ENCODE results near the gene USF2. TPM values are rescaled to one million over a fixed set of nuclear protein-coding genes. Genes with fewer than 3 reads are reported as not detected.

The USF2 gene
- total and polyA plus RNA-seq, 2 of the 4 experiments (the other 2 are of a cell fraction): 21.3 to 65.6 TPM

DNA sequence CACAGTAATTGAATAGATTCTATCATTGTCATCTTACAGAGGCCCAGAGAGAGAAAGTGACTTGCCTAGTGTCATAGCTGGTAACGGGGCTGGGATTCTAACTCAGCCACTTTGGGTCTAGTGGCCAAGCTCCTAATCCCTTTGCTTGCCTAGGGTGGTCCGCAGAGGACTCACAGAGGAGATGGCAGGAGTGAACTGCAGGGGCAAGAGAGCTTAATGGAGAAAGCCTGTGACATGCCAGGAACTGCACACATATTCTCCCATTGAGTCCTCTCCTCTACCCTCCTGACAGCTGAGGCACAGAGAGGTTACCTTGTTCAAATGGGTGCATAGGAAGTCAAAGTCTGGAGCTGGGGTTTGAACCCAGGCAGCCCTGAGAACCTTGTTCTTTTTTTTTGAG, 17.3 kb upstream of the USF2 start:
- Histone ChIP-seq H3K4me1 (ENCODE audit: control insufficient read depth, insufficient read depth, low read length) (no peaks in the 10 kb centered on the region), H3K9me1 (ENCODE audit: insufficient read depth, low read length) (no peaks in the 10 kb centered on the region), H4K20me1 (ENCODE audit: insufficient read depth, low read length) (no peaks in the 10 kb centered on the region), H3K23ac (ENCODE audit: low read depth, low read length) (no peak overlapping the region), H2BK5ac (ENCODE audit: low read depth, low read length, poor library complexity, severe bottlenecking) (no peak overlapping the region), H4K5ac (ENCODE audit: low read depth, low read length) (no peak overlapping the region), H3K4me3 (ENCODE audit: insufficient read depth, low read depth, low read length) (no peak overlapping the region), H2AK5ac (ENCODE audit: low read depth, low read length) (no peak overlapping the region), H2AFZ (replicated peaks; ENCODE audit: low read length, poor library complexity) (no peak overlapping the region), H2BK120ac (ENCODE audit: low read depth, low read length) (no peak overlapping the region), H3K27ac (ENCODE audit: insufficient read depth, low read length) (no peak overlapping the region), H3K4ac (ENCODE audit: low read depth, low read length) (no peak overlapping the region), H4K91ac (ENCODE audit: insufficient read depth, low read depth, low read length) (no peak overlapping the region), H3K36me3 (ENCODE audit: control insufficient read depth, insufficient read depth, low read length) (no peaks in the 10 kb centered on the region), H3K14ac (replicated peaks; ENCODE audit: low read depth, low read length) (no peak overlapping the region), H3K9me3 (ENCODE audit: control insufficient read depth, insufficient read depth, low read length) (no peaks in the 10 kb centered on the region), H3K27me3 (ENCODE audit: control insufficient read depth, insufficient read depth, low read length) (peaks cover 48% of the 10 kb centered on the region), H3K9ac (ENCODE audit: low read depth, low read length) (no peak overlapping the region), H2BK15ac (ENCODE audit: low read depth, low read length) (no peak overlapping the region), H2AK9ac (replicated peaks; ENCODE audit: low read depth, low read length, poor library complexity) (no peak overlapping the region), H3K56ac (ENCODE audit: extremely low read depth, insufficient read depth, low read length) (no peak overlapping the region), H3K79me1 (ENCODE audit: low read depth in 1 of 2, low read length in 2 of 2) (no peaks in the 10 kb centered on the region), H2BK20ac (ENCODE audit: low read depth, low read length) (no peak overlapping the region), H3K18ac (ENCODE audit: low read depth, low read length) (no peak overlapping the region), H4K8ac (ENCODE audit: low read depth in 2 of 2, low read length in 2 of 2) (no peak overlapping the region), H3K4me2 (ENCODE audit: low read depth, low read length) (no peak overlapping the region)
- intact Hi-C loops (cut with micrococcal nuclease) (no loop called here), in situ Hi-C loops (cut with MboI; ENCODE audit: low sequenced_read_pairs) (no loop called here), dilution Hi-C loops (cut with HindIII; ENCODE audit: low sequenced_read_pairs, unreplicated experiment) (no loop called here)
- POLR2A ChIA-PET (ENCODE audit: unreplicated experiment): no interaction called here
- CTCF ChIA-PET: no interaction called here
- TF ChIP-seq BHLHE40 (IDR thresholded peaks at IDR 0.05; ENCODE audit: low read depth, low read length) (no peak), SMC3 (IDR thresholded peaks at IDR 0.05; ENCODE audit: low read depth, low read length) (no peak), CHD1 (IDR thresholded peaks at IDR 0.05; ENCODE audit: low read depth, low read length) (no peak), CEBPB (IDR thresholded peaks at IDR 0.05; ENCODE audit: low read depth, low read length) (no peak), MAZ (IDR thresholded peaks at IDR 0.05; ENCODE audit: borderline replicate concordance, low read depth, low read length) (no peak), RFX5 (IDR thresholded peaks at IDR 0.05; ENCODE audit: low read depth, low read length) (no peak), MAFK (IDR thresholded peaks at IDR 0.05; ENCODE audit: low read depth, low read length) (no peak), RCOR1 (IDR thresholded peaks at IDR 0.05; ENCODE audit: insufficient replicate concordance, low read length) (no peak), POLR2A (IDR thresholded peaks at IDR 0.05; ENCODE audit: low read depth, low read length) (no peak)
- TF ChIP-seq, protein P1, sequence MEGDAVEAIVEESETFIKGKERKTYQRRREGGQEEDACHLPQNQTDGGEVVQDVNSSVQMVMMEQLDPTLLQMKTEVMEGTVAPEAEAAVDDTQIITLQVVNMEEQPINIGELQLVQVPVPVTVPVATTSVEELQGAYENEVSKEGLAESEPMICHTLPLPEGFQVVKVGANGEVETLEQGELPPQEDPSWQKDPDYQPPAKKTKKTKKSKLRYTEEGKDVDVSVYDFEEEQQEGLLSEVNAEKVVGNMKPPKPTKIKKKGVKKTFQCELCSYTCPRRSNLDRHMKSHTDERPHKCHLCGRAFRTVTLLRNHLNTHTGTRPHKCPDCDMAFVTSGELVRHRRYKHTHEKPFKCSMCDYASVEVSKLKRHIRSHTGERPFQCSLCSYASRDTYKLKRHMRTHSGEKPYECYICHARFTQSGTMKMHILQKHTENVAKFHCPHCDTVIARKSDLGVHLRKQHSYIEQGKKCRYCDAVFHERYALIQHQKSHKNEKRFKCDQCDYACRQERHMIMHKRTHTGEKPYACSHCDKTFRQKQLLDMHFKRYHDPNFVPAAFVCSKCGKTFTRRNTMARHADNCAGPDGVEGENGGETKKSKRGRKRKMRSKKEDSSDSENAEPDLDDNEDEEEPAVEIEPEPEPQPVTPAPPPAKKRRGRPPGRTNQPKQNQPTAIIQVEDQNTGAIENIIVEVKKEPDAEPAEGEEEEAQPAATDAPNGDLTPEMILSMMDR (conservative IDR thresholded peaks at IDR 0.05; ENCODE audit: low read depth, low read length): no peak
- BruUV-seq (replicated peaks): no TSS peak
- WGBS, 2 experiments (ENCODE audit: extremely low coverage in 2 of 2, insufficient read length in 1 of 2): no CpG with 5 or more reads among the region's 2 CpGs
- ATAC-seq (ENCODE audit: low read depth) (no peak), DNase-seq (no peak)

Measured in IMR-90 (cell line).